MCF 10A (cell line): Measurements from ENCODE around the gene HECTD2. TPM values are rescaled to one million over a fixed set of nuclear protein-coding genes. Genes with fewer than 3 reads are reported as not detected.

ENCODE experiments used
- BruUV-seq: library from RNA; stranded (reverse); fragments of 400-500 nt; replicated peaks from 2 replicates; lab custom pipeline; 2021; lab: Mats Ljungman, UMichigan
- CTCF ChIA-PET: fragments of 300-600 bp; sonication (Branson Sonifier 250); formaldehyde crosslinking; extraction: SDS; loops from one replicate; lab custom pipeline; 2021; ENCODE audit warnings: antibody characterized with exemption, inconsistent platforms; lab: Yijun Ruan, JAX
- POLR2A ChIA-PET: fragments of 300-600, 350-650 bp; sonication (Branson Sonifier 250); formaldehyde crosslinking; extraction: SDS; loops from one replicate; lab custom pipeline; 2020; ENCODE audit warnings: antibody characterized with exemption, inconsistent platforms; lab: Yijun Ruan, JAX
- DNase-seq: peaks from one replicate; pipeline ENCODE4 v3.0.0-alpha.2; 2018; ENCODE audit not compliant: unreplicated experiment
- H3K27ac Mint-ChIP-seq: one replicate; pipeline ENCODE4 v1.8.0; 2022; ENCODE audit warnings: mild to moderate bottlenecking, low read depth, mixed read lengths; ENCODE audit not compliant: unreplicated experiment
- H3K27me3 Mint-ChIP-seq: one replicate; pipeline ENCODE4 v1.8.0; 2022; ENCODE audit warnings: mixed read lengths; ENCODE audit not compliant: insufficient read depth, unreplicated experiment
- H3K36me3 Mint-ChIP-seq: one replicate; pipeline ENCODE4 v1.8.0; 2022; ENCODE audit warnings: mild to moderate bottlenecking, moderate library complexity, mixed read lengths; ENCODE audit not compliant: insufficient read depth, unreplicated experiment
- H3K4me1 Mint-ChIP-seq: one replicate; pipeline ENCODE4 v1.8.0; 2022; ENCODE audit warnings: mixed read lengths; ENCODE audit not compliant: insufficient read depth, unreplicated experiment
- H3K4me3 Mint-ChIP-seq: one replicate; pipeline ENCODE4 v1.8.0; 2022; ENCODE audit warnings: mild to moderate bottlenecking, moderate library complexity, mixed read lengths; ENCODE audit not compliant: unreplicated experiment
- H3K9me3 Mint-ChIP-seq: one replicate; pipeline ENCODE4 v1.8.0; 2022; ENCODE audit warnings: mixed read lengths; ENCODE audit not compliant: unreplicated experiment
- CTCF ChIP-seq: fragments of 200-600 bp; IDR thresholded peaks from one replicate; pipeline ENCODE4 v1.8.0; 2022; ENCODE audit warnings: antibody characterized with exemption, mild to moderate bottlenecking; ENCODE audit not compliant: unreplicated experiment
- intact Hi-C: fragments of 100-400 bp; cut with micrococcal nuclease; formaldehyde crosslinking; loops from 2 replicates; pipeline ENCODE4 v1.14.1; 2022
- total RNA-seq: library from RNA; stranded (reverse); gene quantifications from 2 replicates; pipeline ENCODE4 v1.2.3, GENCODE V29; 2022

HECTD2 gene
- total RNA-seq, 1 experiment from 2014 or later = 5.9 TPM

GRCh38 chr10:91409069-91409868, 875 bp upstream of the HECTD2 start:
- no TSS peak for BruUV-seq
- Mint-ChIP-seq H3K9me3 (no peaks in the 10 kb centered on the region), H3K27me3 (no peaks in the 10 kb centered on the region), H3K4me1 (peaks cover 7% of the 10 kb centered on the region), H3K4me3 (peak overlapping the region; percentile 95), H3K36me3 (peaks cover 6% of the 10 kb centered on the region), H3K27ac (peak overlapping the region; percentile 99)
- ChIA-PET CTCF (interaction anchor here (0.6 to 3.4 kb wide), 6 partner anchors 16 to 1564 kb away, joined by 3 to 24 read pairs (median 4); no protein-coding TSS in a partner anchor), POLR2A (interaction anchor here (0.6 to 5.0 kb wide), 20 partner anchors 12 to 528 kb away, joined by 3 to 38 read pairs (median 4); partner anchors contain the start of gene TNKS2)
- intact Hi-C loops = loop anchor here (10.0 kb wide), 1 partner anchor 506 kb away; no protein-coding TSS in a partner anchor
- peak; percentile 16 for TF ChIP-seq CTCF
- peak; percentile 78 for DNase-seq

GRCh38 chr10:91410638-91411371, 661 bp downstream of the HECTD2 start:
- H3K4me3 Mint-ChIP-seq = peak overlapping the region; percentile 95
- intact Hi-C loops = loop anchor here (2.0 to 5.0 kb wide), 2 partner anchors 22 to 226 kb away; no protein-coding TSS in a partner anchor
- no TSS peak for BruUV-seq
- CTCF ChIA-PET = interaction anchor here (0.6 to 3.4 kb wide), 12 partner anchors 16 to 1218 kb away, joined by 3 to 24 read pairs (median 3); no protein-coding TSS in a partner anchor
- POLR2A ChIA-PET = interaction anchor here (0.6 to 5.0 kb wide), 11 partner anchors 11 to 1181 kb away, joined by 3 to 38 read pairs (median 4); no protein-coding TSS in a partner anchor
- no peak for TF ChIP-seq CTCF
- peaks cover 6% of the 10 kb centered on the region for H3K36me3 Mint-ChIP-seq
- peaks cover 7% of the 10 kb centered on the region for H3K4me1 Mint-ChIP-seq
- H3K27me3 Mint-ChIP-seq = no peaks in the 10 kb centered on the region
- H3K9me3 Mint-ChIP-seq = no peaks in the 10 kb centered on the region
- peak; percentile 8 for DNase-seq
- peak overlapping the region; percentile 99 for H3K27ac Mint-ChIP-seq

- Mint-ChIP-seq H3K4me3 (peak overlapping the region; percentile 95), H3K27me3 (no peaks in the 10 kb centered on the region), H3K27ac (no peak overlapping the region), H3K4me1 (peaks cover 7% of the 10 kb centered on the region), H3K9me3 (no peaks in the 10 kb centered on the region), H3K36me3 (peaks cover 6% of the 10 kb centered on the region)
- DNase-seq = no peak
- CTCF ChIA-PET = interaction anchor here (0.5 to 3.4 kb wide), 13 partner anchors 16 to 1217 kb away, joined by 3 to 24 read pairs (median 3); no protein-coding TSS in a partner anchor
- no TSS peak for BruUV-seq
- intact Hi-C loops = loop anchor here (2.0 to 5.0 kb wide), 2 partner anchors 23 to 226 kb away; no protein-coding TSS in a partner anchor
- no peak for TF ChIP-seq CTCF
- POLR2A ChIA-PET = interaction anchor here (0.6 to 5.0 kb wide), 11 partner anchors 10 to 1181 kb away, joined by 3 to 38 read pairs (median 4); no protein-coding TSS in a partner anchor
Measured at GRCh38 chr10:91411621-91412020, 1.5 kb downstream of the HECTD2 start.
